ENCODE measurements around the gene SUGT1. TPM values are rescaled to one million over a fixed set of nuclear protein-coding genes. Genes with fewer than 3 reads are reported as not detected.

The SUGT1 gene
- total and polyA plus RNA-seq, 2 of the 13 experiments (the other 11 are each of a cell fraction or from before 2014, with no cell fraction given) = 23.1 to 71.2 TPM

DNA sequence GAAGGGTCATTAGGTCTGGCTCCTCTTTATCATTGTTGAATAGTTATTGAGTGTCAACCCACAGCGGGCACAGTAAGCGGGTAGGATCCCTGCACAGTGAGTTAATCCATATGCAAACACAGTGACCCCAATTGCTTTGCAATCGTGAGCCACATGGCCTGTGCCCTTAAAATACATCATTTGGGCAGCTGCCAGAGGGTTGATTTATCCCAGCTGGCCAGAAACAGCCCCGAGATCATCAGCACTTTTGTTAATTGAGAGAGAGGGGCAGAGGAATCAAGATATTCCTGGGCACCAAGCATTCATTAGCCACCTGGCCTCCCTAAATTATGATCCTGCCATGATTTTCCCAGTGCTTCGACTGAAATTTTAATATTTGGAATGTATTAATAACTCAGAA is 96.8 kb downstream of the SUGT1 start:
- Histone ChIP-seq H3K27me3 (ENCODE audit: control insufficient read depth in 1 of 2, insufficient read depth in 2 of 2, low read length in 2 of 2) (no peaks in the 10 kb centered on the region; a peak in 3 of 5 replicates), H3K79me2 (ENCODE audit: insufficient read depth, low read length) (no peaks in the 10 kb centered on the region), H3K4me3 (replicated peaks in 1 of 3; ENCODE audit: insufficient read depth in 1 of 3, low read depth in 2 of 3, low read length in 3 of 3) (no peak overlapping the region), H3K4me2 (ENCODE audit: low read depth, low read length) (no peak overlapping the region), H3K36me3 (replicated peaks in 1 of 2; ENCODE audit: control insufficient read depth in 1 of 2, insufficient read depth in 2 of 2, low read length in 2 of 2) (no peaks in the 10 kb centered on the region), H3K4me1 (ENCODE audit: insufficient read depth, low read length) (no peaks in the 10 kb centered on the region), H3K27ac (ENCODE audit: extremely low read length, insufficient read depth, low read length) (no peak overlapping the region), H3K9ac (ENCODE audit: insufficient read depth, low read depth, low read length) (no peak overlapping the region), H4K20me1 (ENCODE audit: insufficient read depth, low read length) (no peaks in the 10 kb centered on the region), H2AFZ (ENCODE audit: low read length) (no peak overlapping the region), H3K9me3 (ENCODE audit: low read length) (no peaks in the 10 kb centered on the region)
- no TSS peak for BruUV-seq (replicated peaks)
- in situ Hi-C loops (cut with HindIII; ENCODE audit: extremely low pct_ligation_motif_present, low pct_unique_long_range_greater_than_20kb) = no loop called here
- FAIRE-seq (no peak), ATAC-seq (no peak), DNase-seq (ENCODE audit: low spot score) (no peak)
- ChIA-PET POLR2A (no interaction called here), CTCF (ENCODE audit: low intra/inter-chr PET ratio, low total read pairs) (no interaction called here)
- intact Hi-C loops (cut with micrococcal nuclease; ENCODE audit: unreplicated experiment) = no loop called here
- WGBS (ENCODE audit: low lambda C conversion rate) = 26% methylated on average over 5 of the region's 5 CpGs
- TF ChIP-seq ZFX (CRISPR knock-in tag; IDR thresholded peaks at IDR 0.05; ENCODE audit: low read depth) (no peak), CBX1 (IDR thresholded peaks at IDR 0.05; ENCODE audit: low read depth) (no peak), ZNF430 (CRISPR knock-in tag; IDR thresholded peaks at IDR 0.05) (no peak), POLR2G (IDR thresholded peaks at IDR 0.05; ENCODE audit: low read depth, low read length) (no peak), ZNF275 (CRISPR knock-in tag; IDR thresholded peaks at IDR 0.05; ENCODE audit: borderline replicate concordance) (no peak), WIZ (CRISPR knock-in tag; IDR thresholded peaks at IDR 0.05) (no peak), BRF2 (CRISPR knock-in tag; IDR thresholded peaks at IDR 0.05) (no peak), REL (CRISPR knock-in tag; conservative IDR thresholded peaks at IDR 0.05) (no peak), FOSL1 (CRISPR knock-in tag; IDR thresholded peaks at IDR 0.05; ENCODE audit: borderline replicate concordance) (no peak), ZBTB7A (CRISPR knock-in tag; IDR thresholded peaks at IDR 0.05) (no peak), ISL2 (CRISPR knock-in tag; IDR thresholded peaks at IDR 0.05) (no peak), RNF2 (conservative IDR thresholded peaks at IDR 0.05; ENCODE audit: low read depth) (no peak), ZFP36L1 (CRISPR knock-in tag; IDR thresholded peaks at IDR 0.05) (no peak), NFAT5 (CRISPR knock-in tag; IDR thresholded peaks at IDR 0.05) (no peak), SMARCE1 (IDR thresholded peaks at IDR 0.05; ENCODE audit: borderline replicate concordance) (no peak)
- TF ChIP-seq, protein P1, sequence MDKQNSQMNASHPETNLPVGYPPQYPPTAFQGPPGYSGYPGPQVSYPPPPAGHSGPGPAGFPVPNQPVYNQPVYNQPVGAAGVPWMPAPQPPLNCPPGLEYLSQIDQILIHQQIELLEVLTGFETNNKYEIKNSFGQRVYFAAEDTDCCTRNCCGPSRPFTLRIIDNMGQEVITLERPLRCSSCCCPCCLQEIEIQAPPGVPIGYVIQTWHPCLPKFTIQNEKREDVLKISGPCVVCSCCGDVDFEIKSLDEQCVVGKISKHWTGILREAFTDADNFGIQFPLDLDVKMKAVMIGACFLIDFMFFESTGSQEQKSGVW (CRISPR knock-in tag; IDR thresholded peaks at IDR 0.05; ENCODE audit: borderline replicate concordance) = no peak
- TF ChIP-seq, protein P2, sequence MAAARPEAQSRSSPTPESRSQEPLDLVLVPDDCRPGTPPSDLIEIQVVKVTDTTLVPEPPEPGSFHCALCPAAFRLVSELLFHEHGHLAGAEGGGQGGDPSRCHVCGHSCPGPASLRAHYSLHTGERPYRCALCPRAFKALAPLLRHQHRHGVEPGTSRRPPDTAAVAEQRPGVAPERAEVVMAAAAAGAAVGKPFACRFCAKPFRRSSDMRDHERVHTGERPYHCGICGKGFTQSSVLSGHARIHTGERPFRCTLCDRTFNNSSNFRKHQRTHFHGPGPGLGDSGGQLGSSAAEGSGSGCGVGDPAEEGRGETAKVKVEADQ (CRISPR knock-in tag; IDR thresholded peaks at IDR 0.05; ENCODE audit: borderline replicate concordance) = no peak
